HG03469 (cell line): ENCODE results near the gene NBEA.

ENCODE experiments used
- ATAC-seq: cut with Tn5 transposase; IDR thresholded peaks from one replicate; pipeline ENCODE4 v1.9.1; 2021; ENCODE audit warnings: mild to moderate bottlenecking, moderate library complexity, moderate number of reproducible peaks; ENCODE audit not compliant: unreplicated experiment

NBEA gene

GRCh38 chr13:35695448-35695770 lies 753.3 kb downstream of the NBEA start:
- no peak for ATAC-seq

GRCh38 chr13:35697186-35697730 lies 755.2 kb downstream of the NBEA start:
- no peak for ATAC-seq

GRCh38 chr13:35698911-35699576 lies 757.0 kb downstream of the NBEA start:
- no peak for ATAC-seq

GRCh38 chr13:35699825-35700510 lies 757.9 kb downstream of the NBEA start:
- no peak for ATAC-seq

- no peak for ATAC-seq
Observed at GRCh38 chr13:35700671-35701070, 758.6 kb downstream of the NBEA start.

- no peak for ATAC-seq
Observed at GRCh38 chr13:35702316-35702715, 760.2 kb downstream of the NBEA start.

- ATAC-seq = no peak
Observed at GRCh38 chr13:35703061-35703460, 761.0 kb downstream of the NBEA start.

GRCh38 chr13:35704331-35704730 lies 762.3 kb downstream of the NBEA start:
- ATAC-seq = no peak

GRCh38 chr13:35706281-35706680 lies 764.2 kb downstream of the NBEA start:
- no peak for ATAC-seq

- ATAC-seq = no peak
Observed at GRCh38 chr13:35706721-35707120, 764.7 kb downstream of the NBEA start.

GRCh38 chr13:35711909-35712308 lies 769.8 kb downstream of the NBEA start:
- ATAC-seq = no peak

- ATAC-seq = no peak
Observed at GRCh38 chr13:35712907-35713761, 771.1 kb downstream of the NBEA start.

GRCh38 chr13:35714121-35714520 lies 772.1 kb downstream of the NBEA start:
- no peak for ATAC-seq

- no peak for ATAC-seq
Observed at GRCh38 chr13:35714588-35715377, 772.7 kb downstream of the NBEA start.

- ATAC-seq = no peak
Observed at GRCh38 chr13:35716186-35716585, 774.1 kb downstream of the NBEA start.

- no peak for ATAC-seq
Observed at GRCh38 chr13:35716729-35717128, 774.7 kb downstream of the NBEA start.

GRCh38 chr13:35718084-35718483 lies 776.0 kb downstream of the NBEA start:
- ATAC-seq = no peak

GRCh38 chr13:35720290-35720689 lies 778.2 kb downstream of the NBEA start:
- ATAC-seq = no peak

- no peak for ATAC-seq
Observed at GRCh38 chr13:35720690-35721554, 778.9 kb downstream of the NBEA start.
